Endothelial cell of umbilical vein (primary cell): ENCODE results near the gene B3GAT1. TPM values are rescaled to one million over a fixed set of nuclear protein-coding genes. Genes with fewer than 3 reads are reported as not detected.

Source experiments
- BruUV-seq: library from RNA; stranded (reverse); fragments of 400-500 nt; replicated peaks from 2 replicates; lab custom pipeline; 2021; lab: Mats Ljungman, UMichigan
- CTCF ChIA-PET: fragments of 300-600, 350-600 bp; sonication (Branson Sonifier 250); formaldehyde crosslinking; loops from one replicate; lab custom pipeline; 2021; ENCODE audit warnings: antibody characterized with exemption, inconsistent platforms; lab: Charles Lee
- POLR2A ChIA-PET: fragments of 300-600, 350-600 bp; sonication (Branson Sonifier 250); formaldehyde crosslinking; loops from one replicate; lab custom pipeline; 2021; ENCODE audit warnings: antibody characterized with exemption, inconsistent platforms; lab: Charles Lee
- DNase-seq: peaks from one replicate; pipeline ENCODE4 v3.0.0-alpha.2; 2011; ENCODE audit warnings: low read depth, low spot score
- FAIRE-seq: peaks from 2 replicates; lab custom pipeline; 2011; peaks lifted over from hg19 to GRCh38; lab: Jason Lieb, UNC
- H2AFZ ChIP-seq: 2 replicates; pipeline ENCODE4 v1.6.0; 2012; ENCODE audit warnings: low read depth, low read length, control low read depth, inconsistent platforms
- H3K27ac ChIP-seq: 2 replicates; pipeline ENCODE4 v1.5.1; 2011; ENCODE audit warnings: low read depth, mild to moderate bottlenecking, control low read depth, low read length, moderate library complexity; ENCODE audit not compliant: insufficient read depth
- H3K27me3 ChIP-seq, 2 experiments: 2 replicates each; pipeline versions ENCODE4 v1.6.0 to v1.6.1; 2011; ENCODE audit warnings: low read length in 2 of 2, mixed read lengths in 1 of 2; ENCODE audit not compliant: control insufficient read depth in 2 of 2, insufficient read depth in 2 of 2
- H3K36me3 ChIP-seq, 2 experiments: 2 replicates in 1 of 2; 3 replicates in 1 of 2; pipeline ENCODE4 v1.5.1; 2011; ENCODE audit warnings: low read length in 2 of 2, mild to moderate bottlenecking in 1 of 2, moderate library complexity in 1 of 2; ENCODE audit not compliant: control insufficient read depth in 2 of 2, insufficient read depth in 2 of 2; ENCODE audit errors: extremely low read depth in 1 of 2
- H3K4me1 ChIP-seq: 3 replicates; pipeline ENCODE4 v1.5.1; 2011; ENCODE audit warnings: mild to moderate bottlenecking, low read length; ENCODE audit not compliant: control insufficient read depth, insufficient read depth; ENCODE audit errors: extremely low read depth
- H3K4me2 ChIP-seq: 2 replicates; pipeline ENCODE4 v1.6.1; 2011; ENCODE audit warnings: low read length, control low read depth, mixed read lengths; ENCODE audit not compliant: insufficient read depth
- H3K4me3 ChIP-seq, 3 experiments: fragments of 200-600 bp in 1 of 3; sonication (generic), shearing (Covaris generic) in 1 of 3; replicated peaks in 1 of 3; 2 replicates each; pipeline ENCODE4 v1.5.1; 2011 to 2016; ENCODE audit warnings: control low read depth in 3 of 3, low read length in 3 of 3, mild to moderate bottlenecking in 2 of 3, inconsistent platforms in 1 of 3, low read depth in 1 of 3, moderate library complexity in 1 of 3; ENCODE audit not compliant: insufficient read depth in 1 of 3
- H3K79me2 ChIP-seq: 2 replicates; pipeline ENCODE4 v1.6.0; 2012; ENCODE audit warnings: low read length, inconsistent platforms; ENCODE audit not compliant: control insufficient read depth, insufficient read depth
- H3K9ac ChIP-seq: replicated peaks from 2 replicates; pipeline ENCODE3; 2011; ENCODE audit warnings: low read length, control low read depth; ENCODE audit not compliant: insufficient read depth; ENCODE audit errors: extremely low read depth
- H3K9me1 ChIP-seq: replicated peaks from 3 replicates; pipeline ENCODE4 v1.6.0; 2011; ENCODE audit warnings: mild to moderate bottlenecking, low read length; ENCODE audit not compliant: control insufficient read depth, insufficient read depth; ENCODE audit errors: extremely low read depth
- H3K9me3 ChIP-seq: replicated peaks from 2 replicates; pipeline ENCODE4 v1.5.1; 2012; ENCODE audit warnings: low read length, inconsistent platforms; ENCODE audit not compliant: control insufficient read depth, insufficient read depth
- H4K20me1 ChIP-seq: replicated peaks from 2 replicates; pipeline ENCODE3; 2011; ENCODE audit warnings: mild to moderate bottlenecking, low read length; ENCODE audit not compliant: control insufficient read depth, insufficient read depth; ENCODE audit errors: extremely low read depth
- CTCF ChIP-seq, 2 donors: IDR thresholded peaks; 1 replicate in 1 of 2; 2 replicates in 1 of 2; pipeline ENCODE4 v1.5.1; 2011; ENCODE audit warnings: low read length in 2 of 2, mild to moderate bottlenecking in 2 of 2, moderate library complexity in 2 of 2, control low read depth in 1 of 2, inconsistent platforms in 1 of 2, low read depth in 1 of 2; ENCODE audit not compliant: insufficient read depth in 1 of 2; ENCODE audit errors: extremely low read depth in 1 of 2
- EZH2 ChIP-seq: IDR thresholded peaks from 2 replicates; pipeline ENCODE4 v1.6.1; 2012; ENCODE audit warnings: borderline replicate concordance, low read depth, mild to moderate bottlenecking, moderate library complexity, low read length, inconsistent platforms; ENCODE audit not compliant: severe bottlenecking
- FOS ChIP-seq: IDR thresholded peaks from 2 replicates; pipeline ENCODE4 v1.6.1; 2011; ENCODE audit warnings: mild to moderate bottlenecking, low read length, moderate library complexity, borderline replicate concordance; ENCODE audit not compliant: insufficient read depth
- GATA2 ChIP-seq: IDR thresholded peaks from 2 replicates; pipeline ENCODE4 v1.7.0; 2011; ENCODE audit warnings: low read depth, mild to moderate bottlenecking, moderate library complexity, mixed read lengths, low read length; ENCODE audit not compliant: insufficient read length, insufficient read depth
- JUN ChIP-seq: IDR thresholded peaks from 2 replicates; pipeline ENCODE4 v1.6.1; 2011; ENCODE audit warnings: borderline replicate concordance, low read depth; ENCODE audit not compliant: insufficient read length, insufficient read depth
- MAX ChIP-seq: IDR thresholded peaks from 2 replicates; pipeline ENCODE4 v1.6.1; 2011; ENCODE audit not compliant: insufficient read depth, insufficient read length
- MYC ChIP-seq: IDR thresholded peaks from one replicate; pipeline ENCODE4 v1.6.1; 2011; ENCODE audit warnings: mild to moderate bottlenecking, low read depth, low read length
- POLR2A ChIP-seq: IDR thresholded peaks from 2 replicates; pipeline ENCODE4 v1.6.1; 2012; ENCODE audit warnings: low read depth, mild to moderate bottlenecking, control low read depth, low read length
- POLR2AphosphoS5 ChIP-seq: IDR thresholded peaks from 2 replicates; pipeline ENCODE4 v1.6.1; 2012; ENCODE audit warnings: low read depth, mild to moderate bottlenecking, control low read depth, low read length, moderate library complexity; ENCODE audit not compliant: insufficient read depth
- dilution Hi-C: fragments of 300-500 bp; cut with MboI; formaldehyde crosslinking; loops from one replicate; pipeline ENCODE4 v1.15.0; 2019; ENCODE audit warnings: low sequenced_read_pairs; ENCODE audit not compliant: extremely low pct_ligation_motif_present
- intact Hi-C: fragments of 100-400 bp; cut with micrococcal nuclease; formaldehyde crosslinking; loops from one replicate; pipeline ENCODE4 v1.10.0; 2022
- polyA plus RNA-seq, 4 experiments: library from polyadenylated mRNA; depleted of rRNA in 3 of 4; stranded (reverse) in 3 of 4; unstranded in 1 of 4; fragments of >200 nt; gene quantifications; 2 replicates each; pipeline versions ENCODE4 v1.2.1 to v1.2.3, GENCODE V29; 2011 to 2012; ENCODE audit warnings: missing spikeins in 1 of 4
- total RNA-seq: library from RNA; stranded (reverse); gene quantifications from 2 replicates; pipeline ENCODE4 v1.2.3, GENCODE V29; 2021

Gene B3GAT1
- total and polyA plus RNA-seq, 2 donors (not counting 3 experiments of a cell fraction or from before 2014, with no cell fraction given): 0.01 TPM; not detected in 1

GRCh38 chr11:134365011-134365925 lies 46.8 kb downstream of the B3GAT1 start:
- H3K27ac ChIP-seq: no peak overlapping the region
- no TSS peak for BruUV-seq
- H3K4me1 ChIP-seq: no peaks in the 10 kb centered on the region
- no peaks in the 10 kb centered on the region for H3K36me3 ChIP-seq
- TF ChIP-seq POLR2AphosphoS5 (no peak), FOS (no peak), CTCF (IDR thresholded peaks at IDR 0.05; ENCODE audit: extremely low read depth in 1 of 2, insufficient read depth in 1 of 2, low read depth in 1 of 2, low read length in 2 of 2) (no peak), MAX (no peak), EZH2 (no peak), GATA2 (no peak), POLR2A (no peak), JUN (no peak), MYC (no peak)
- no peak overlapping the region for H2AFZ ChIP-seq
- CTCF ChIA-PET: no interaction called here
- no peaks in the 10 kb centered on the region for H3K79me2 ChIP-seq
- no peak overlapping the region for H3K4me3 ChIP-seq
- POLR2A ChIA-PET: no interaction called here
- FAIRE-seq (no peak), DNase-seq (no peak)
- intact Hi-C loops: no loop called here
- no peaks in the 10 kb centered on the region for H3K27me3 ChIP-seq
- dilution Hi-C loops: no loop called here
- H3K9ac ChIP-seq: no peak overlapping the region
- H3K4me2 ChIP-seq: no peak overlapping the region
- H3K9me3 ChIP-seq: no peaks in the 10 kb centered on the region
- H4K20me1 ChIP-seq: no peaks in the 10 kb centered on the region
- no peaks in the 10 kb centered on the region for H3K9me1 ChIP-seq
